ACHN (cell line): ENCODE results near the gene EID3.
"Not testable (repeated sequence)": the region's sequence is repeated elsewhere in the genome, so short reads cannot be mapped to it uniquely, and the experiment has no call there.

Experiments
- DNase-seq: peaks from one replicate; pipeline ENCODE4 v3.0.0-alpha.2; 2015
- in situ Hi-C: cut with HindIII; loops from 2 replicates; pipeline ENCODE4 v1.10.0; 2017; ENCODE audit warnings: low sequenced_read_pairs, low pct_ligation_motif_present, low pct_unique_long_range_greater_than_20kb

Gene EID3

GRCh38 chr12:104306943-104307654, 3.6 kb downstream of the EID3 start:
- in situ Hi-C loops: no loop called here
- DNase-seq: no peak

- in situ Hi-C loops: no loop called here
- no peak for DNase-seq
Measured at GRCh38 chr12:104307655-104308000, 4.1 kb downstream of the EID3 start.

DNA sequence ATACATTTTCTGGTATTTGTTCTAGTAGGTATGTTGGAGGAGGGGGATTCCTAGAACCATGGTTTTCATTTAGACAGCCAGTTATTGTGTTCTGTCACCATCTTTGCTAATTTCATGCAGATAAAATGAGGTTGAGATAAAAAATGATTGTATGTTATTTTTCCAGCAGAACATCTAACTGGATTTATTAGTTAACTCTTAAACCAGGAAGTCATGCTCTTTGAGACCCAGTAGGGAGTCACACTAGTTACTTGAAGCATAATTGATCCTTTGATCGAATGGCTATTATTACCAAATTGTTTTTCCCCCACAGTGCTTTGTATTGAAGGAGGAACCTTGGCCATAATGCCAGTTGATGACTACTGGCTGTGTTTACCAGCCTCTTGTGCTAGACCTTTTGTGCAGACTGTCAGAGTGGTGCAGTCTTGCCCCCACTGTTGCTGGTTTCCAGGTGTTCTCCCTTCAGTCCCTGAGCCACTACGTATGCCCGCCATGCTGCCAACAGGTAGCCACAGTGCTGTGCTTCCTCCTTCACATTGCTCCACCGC, 6.0 kb downstream of the EID3 start:
- in situ Hi-C loops: no loop called here
- no peak for DNase-seq

DNA sequence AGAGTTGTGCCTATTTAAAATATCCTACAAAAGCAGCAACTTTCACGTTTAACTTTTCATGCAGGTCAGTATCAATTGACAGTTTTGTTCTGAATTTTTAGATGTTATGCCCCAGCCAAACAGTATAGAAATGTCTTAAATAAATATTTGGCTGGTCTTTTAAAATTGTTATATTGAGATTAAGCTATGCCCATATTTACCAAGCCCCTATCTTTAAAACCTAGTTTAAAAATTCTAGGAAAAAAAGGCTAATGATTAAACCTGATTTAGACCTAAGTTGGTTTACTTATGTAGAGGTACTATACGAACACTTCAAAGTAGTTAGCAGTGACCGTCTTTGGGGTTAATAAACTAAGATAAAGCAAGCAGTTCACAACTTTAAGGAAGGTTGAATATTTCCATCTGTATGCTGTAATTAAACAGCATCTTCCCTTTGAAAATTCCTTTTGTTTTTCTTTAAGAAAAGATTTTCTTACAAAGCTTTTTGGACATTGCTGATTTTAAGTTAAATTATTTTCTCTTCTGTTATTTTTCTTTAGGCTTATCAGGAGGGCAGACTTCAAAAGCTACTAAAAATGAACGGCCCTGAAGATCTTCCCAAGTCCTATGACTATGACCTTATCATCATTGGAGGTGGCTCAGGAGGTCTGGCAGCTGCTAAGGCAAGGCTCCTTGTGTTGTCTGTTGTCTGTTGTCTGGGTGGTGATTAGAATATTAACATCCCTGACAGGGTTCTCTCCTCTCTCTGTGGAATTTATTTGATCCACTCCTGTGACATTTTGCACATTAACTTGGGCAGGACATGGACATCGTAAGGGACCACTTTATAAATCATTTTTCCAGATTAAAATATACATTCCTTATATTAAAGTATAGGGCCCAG, 7.5 kb downstream of the EID3 start:
- in situ Hi-C loops: loop anchor here (5.0 kb wide), 1 partner anchor 36 kb away; no protein-coding TSS in a partner anchor
- DNase-seq: no peak

- no peak for DNase-seq
- in situ Hi-C loops: loop anchor here (5.0 kb wide), 1 partner anchor 35 kb away; no protein-coding TSS in a partner anchor
Measured at GRCh38 chr12:104312202-104312601, 8.7 kb downstream of the EID3 start.

- in situ Hi-C loops: loop anchor here (5.0 kb wide), 1 partner anchor 35 kb away; no protein-coding TSS in a partner anchor
- no peak for DNase-seq
Measured at GRCh38 chr12:104312654-104313053, 9.1 kb downstream of the EID3 start.

DNA sequence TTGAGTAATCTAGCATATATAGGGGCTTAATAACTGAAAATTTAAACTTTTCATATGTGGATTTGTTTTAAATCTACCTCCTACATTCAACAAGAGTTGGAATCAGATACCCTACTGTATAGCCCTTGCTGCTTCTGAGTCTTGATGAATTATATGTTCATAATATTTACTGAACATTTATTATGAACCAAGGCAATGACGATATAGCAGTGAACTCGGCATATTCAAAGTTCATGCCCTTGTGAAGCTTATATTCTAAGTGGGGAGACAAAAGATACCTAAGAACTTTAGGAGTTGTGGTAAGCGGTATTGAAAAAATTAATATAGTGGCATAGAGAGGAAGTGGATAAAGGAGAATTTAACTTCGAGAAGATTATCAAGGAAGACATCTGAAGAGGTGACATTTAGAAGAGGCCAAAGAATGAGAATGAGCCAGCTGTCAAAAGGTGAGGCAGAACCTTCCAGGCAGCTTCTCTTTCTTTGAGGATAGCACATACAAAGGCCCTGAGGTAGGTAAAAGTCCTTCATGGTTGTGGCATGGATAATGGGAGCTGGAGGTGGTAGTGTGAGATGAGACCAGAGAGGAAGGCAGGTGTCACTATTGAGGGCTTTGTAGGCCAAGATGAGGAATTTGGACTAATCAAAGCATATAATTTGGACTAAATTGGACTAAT, 10.2 kb downstream of the EID3 start:
- in situ Hi-C loops: loop anchor here (5.0 kb wide), 1 partner anchor 34 kb away; no protein-coding TSS in a partner anchor
- DNase-seq: no peak

- in situ Hi-C loops: loop anchor here (5.0 kb wide), 1 partner anchor 33 kb away; no protein-coding TSS in a partner anchor
- DNase-seq: no peak
Measured at GRCh38 chr12:104314242-104314614, 10.7 kb downstream of the EID3 start.

DNA sequence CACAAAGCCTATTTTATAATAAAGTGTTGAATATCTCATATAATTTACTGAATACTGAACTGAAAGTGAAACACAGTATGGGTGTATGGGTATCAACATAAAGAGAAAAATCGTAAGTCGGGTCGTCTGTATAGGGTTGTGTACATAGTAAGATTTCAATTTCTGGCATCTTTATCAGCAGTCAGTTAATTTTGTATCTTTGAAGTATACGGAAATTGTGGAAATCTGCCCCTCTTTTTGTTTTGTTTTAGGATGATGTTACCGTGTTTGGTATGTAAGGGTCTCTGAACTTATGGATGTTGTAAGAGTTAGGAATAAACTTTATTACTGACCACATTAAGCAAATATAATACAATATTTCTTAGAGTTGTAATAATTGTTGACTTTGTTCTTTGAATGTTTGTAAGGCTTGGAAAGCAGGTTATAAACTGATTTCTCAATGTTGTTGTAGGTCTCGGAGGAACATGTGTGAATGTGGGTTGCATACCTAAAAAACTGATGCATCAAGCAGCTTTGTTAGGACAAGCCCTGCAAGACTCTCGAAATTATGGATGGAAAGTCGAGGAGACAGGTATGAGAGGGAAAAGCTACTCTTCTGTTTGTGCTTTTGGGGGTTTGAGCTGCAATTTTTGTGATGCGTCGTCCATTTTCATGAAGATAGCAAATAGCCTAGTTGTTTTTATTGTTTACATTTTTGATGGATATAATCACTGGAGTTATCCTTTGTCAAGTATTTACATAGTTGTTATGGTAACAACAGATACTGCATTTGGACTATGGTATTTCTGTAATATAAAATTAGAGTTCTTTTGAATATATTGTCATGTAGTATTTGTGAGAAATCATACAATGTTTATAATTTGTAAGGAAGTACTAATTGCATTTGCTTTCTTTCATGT, 12.0 kb downstream of the EID3 start:
- DNase-seq: no peak
- in situ Hi-C loops: no loop called here

DNA sequence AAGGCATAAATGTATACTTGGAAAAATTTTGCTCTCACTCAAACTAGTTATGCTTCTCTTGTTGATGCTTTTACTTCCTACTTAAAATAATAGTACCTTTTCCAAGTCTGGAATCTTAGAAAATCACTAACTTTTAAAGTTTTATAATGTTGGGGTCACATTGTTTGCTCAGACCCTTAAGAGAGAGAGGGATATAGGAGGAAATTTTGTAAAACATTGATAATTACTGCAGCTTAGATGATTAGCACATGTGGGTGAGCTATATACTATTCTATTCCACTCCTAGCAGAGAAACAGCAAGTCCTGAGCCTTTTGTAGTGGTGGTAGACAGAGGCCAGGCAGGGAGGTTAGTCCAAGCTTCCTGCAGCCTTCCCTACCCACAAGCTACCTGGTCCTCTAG, 13.4 kb downstream of the EID3 start:
- DNase-seq: no peak
- in situ Hi-C loops: no loop called here

- in situ Hi-C loops: no loop called here
- no peak for DNase-seq
Measured at GRCh38 chr12:104317538-104318210, 14.1 kb downstream of the EID3 start.

DNA sequence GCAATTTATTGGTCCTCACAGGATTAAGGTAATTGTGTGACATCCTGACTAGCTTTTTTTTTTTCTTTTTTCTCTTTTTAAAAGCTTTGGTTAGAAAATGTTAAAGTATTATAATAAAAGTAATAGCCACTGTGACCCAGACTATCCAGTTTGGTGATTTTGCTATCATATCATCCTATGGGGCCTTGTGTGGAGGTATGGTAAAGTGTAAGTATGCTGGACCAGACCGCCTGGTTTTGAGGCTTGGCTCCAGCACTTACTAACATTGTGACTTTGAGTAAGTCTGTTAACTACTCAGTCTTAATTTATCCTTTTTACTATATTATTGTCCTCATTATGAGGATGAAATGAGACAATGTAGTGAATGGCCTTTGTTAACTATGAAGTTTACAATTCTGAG, 15.5 kb downstream of the EID3 start:
- in situ Hi-C loops: no loop called here

GRCh38 chr12:104319918-104320626, 16.5 kb downstream of the EID3 start:
- DNase-seq: no peak
- in situ Hi-C loops: no loop called here

More for the DNA sequence above, 15.5 kb downstream of the EID3 start:
- no peak for DNase-seq

DNA sequence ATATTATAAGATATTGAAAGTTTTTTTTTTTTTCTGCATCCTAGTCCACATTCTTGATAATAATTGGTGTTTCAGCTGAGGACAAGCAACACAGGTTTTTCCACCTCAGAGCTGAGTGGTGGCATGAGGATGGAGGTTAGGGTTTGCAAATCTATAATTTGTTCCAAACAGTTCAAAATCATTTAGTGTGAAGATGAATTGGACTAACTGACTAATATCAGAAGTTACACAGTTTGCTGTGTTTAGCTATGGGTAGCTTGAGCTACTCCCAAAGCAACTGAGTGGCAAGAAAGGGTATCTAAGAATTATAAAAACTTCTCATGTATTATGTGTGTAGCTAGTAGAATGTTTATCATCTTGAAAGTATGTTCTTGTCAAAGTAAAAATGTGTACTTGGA, 17.1 kb downstream of the EID3 start:
- no peak for DNase-seq
- in situ Hi-C loops: no loop called here

- in situ Hi-C loops: no loop called here
- no peak for DNase-seq
Measured at GRCh38 chr12:104321949-104322348, 18.4 kb downstream of the EID3 start.

DNA sequence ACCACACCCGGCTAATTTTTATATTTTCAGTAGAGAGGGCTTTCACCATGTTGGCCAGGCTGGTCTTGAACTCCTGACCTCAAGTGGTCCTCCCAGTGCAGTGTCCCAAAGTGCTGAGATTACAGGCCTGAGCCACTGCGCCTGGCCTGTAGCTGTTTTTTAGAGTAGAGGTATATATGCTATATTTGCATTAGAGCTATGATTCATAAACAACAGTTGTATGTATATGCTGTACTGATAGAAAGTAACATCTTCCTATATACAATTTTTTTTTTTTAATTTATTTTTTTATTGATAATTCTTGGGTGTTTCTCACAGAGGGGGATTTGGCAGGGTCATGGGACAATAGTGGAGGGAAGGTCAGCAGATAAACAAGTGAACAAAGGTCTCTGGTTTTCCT, 19.0 kb downstream of the EID3 start:
- DNase-seq, in situ Hi-C loops: not testable (repeated sequence)

GRCh38 chr12:104323899-104324298, 20.4 kb downstream of the EID3 start:
- DNase-seq: no peak
- in situ Hi-C loops: no loop called here
